Stimulated activated CD4-positive, alpha-beta T cell treated with anti-CD3 and anti-CD28 coated beads, Interleukin-2, amount 100 ng/mL, for 24 hours (primary cell): ENCODE data around the gene RAP2B.
"Not testable (repeated sequence)": the region's sequence is repeated elsewhere in the genome, so short reads cannot be mapped to it uniquely, and the experiment has no call there.

Experiments used
- DNase-seq, 2 donors: peaks; one replicate each; pipeline ENCODE4 v3.0.0-alpha.2; 2020

The RAP2B gene

DNA sequence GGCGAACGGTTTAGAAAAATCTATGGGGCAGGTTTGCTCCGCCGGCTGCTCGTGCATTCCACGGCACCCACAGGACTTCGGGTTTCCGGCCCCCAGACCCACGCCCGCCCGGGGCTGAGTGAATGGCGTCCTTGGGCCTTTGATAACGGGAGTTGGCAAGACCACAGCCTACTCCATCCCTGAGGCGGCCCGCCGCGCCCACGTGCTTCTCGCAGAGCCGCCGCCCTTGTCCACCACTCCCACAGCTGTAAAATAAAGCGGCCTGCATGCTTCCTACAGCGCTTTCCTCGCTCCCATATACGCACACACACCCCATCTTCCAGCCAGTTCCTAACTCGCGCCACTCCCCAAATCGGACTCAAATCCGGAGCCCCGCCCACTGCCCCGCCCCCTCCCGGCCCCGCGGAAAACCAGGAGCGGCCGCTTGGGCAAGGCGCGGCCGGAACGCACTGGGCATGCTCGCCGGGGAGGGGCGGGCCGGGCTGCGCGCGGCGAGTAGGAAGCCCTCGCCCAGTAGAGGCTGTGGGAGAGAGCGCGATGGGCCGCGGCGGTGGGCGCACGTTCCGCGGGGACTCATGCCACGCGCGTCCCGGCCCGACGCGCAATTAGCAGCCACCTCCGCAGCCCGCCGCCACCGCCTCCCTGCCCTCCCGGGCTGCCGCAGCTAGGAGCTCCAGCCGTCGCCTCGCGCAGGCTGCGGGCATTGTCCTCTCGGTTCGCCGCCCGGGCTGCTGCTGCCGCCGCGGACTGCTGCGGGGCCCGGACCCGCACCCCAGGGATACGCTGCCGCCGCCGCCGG is at the start of gene RAP2B:
Gene RAP2B (plus strand): TSS at position 513 of the 799 bp plus-strand sequence. CDS start 468 bp downstream, outside the sequence.
- DNase-seq, result peak; percentile 98

DNA sequence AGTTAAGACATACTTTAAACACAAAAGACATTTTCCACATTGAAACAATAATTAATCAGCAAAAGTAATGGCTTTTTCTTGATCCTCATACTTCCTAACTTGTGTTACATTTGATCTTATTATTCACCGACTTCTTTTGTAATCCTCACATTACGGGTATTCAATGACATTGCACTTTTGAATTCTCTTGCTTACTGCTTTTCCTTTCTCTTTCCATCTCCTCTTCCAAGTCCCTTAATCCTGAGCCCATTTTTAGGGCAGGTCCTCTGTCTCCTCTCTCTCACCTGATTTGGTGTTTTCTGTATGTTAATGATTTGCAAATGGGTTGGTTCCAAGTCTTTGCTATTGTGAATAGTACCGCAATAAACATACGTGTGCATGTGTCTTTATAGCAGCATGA is 48.5 kb upstream of the RAP2B start:
- no peak for DNase-seq

DNA sequence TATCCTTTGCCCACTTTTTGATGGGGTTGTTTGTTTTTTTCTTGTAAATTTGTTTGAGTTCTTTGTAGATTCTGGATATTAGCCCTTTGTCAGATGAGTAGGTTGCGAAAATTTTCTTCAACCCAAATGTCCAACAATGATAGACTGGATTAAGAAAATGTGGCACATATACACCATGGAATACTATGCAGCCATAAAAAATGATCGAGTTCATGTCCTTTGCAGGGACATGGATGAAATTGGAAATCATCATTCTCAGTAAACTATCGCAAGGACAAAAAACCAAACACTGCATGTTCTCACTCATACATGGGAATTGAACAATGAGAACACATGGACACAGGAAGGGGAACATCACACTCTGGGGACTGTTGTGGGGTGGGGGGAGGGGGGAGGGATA is 47.8 kb upstream of the RAP2B start:
- DNase-seq, result not testable (repeated sequence)

DNA sequence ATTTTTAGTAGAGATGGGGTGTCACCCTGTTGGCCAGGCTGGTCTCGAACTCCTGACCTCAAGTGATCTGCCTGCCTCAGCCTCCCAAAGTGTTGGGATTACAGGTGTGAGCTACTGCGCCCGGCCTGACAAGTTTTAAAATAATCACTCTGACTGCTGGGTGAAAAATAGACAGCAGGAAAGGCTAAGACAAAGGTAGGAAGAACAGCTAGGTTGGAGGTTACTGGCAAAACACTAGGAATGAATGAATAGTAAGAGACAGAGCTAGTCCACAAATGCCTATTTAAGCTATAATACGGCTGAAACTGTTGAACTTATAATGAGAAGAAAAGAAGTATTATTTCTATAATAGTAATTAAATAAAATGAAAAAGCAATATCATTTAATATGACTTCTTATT is 46.7 kb upstream of the RAP2B start:
- no peak for DNase-seq

DNA sequence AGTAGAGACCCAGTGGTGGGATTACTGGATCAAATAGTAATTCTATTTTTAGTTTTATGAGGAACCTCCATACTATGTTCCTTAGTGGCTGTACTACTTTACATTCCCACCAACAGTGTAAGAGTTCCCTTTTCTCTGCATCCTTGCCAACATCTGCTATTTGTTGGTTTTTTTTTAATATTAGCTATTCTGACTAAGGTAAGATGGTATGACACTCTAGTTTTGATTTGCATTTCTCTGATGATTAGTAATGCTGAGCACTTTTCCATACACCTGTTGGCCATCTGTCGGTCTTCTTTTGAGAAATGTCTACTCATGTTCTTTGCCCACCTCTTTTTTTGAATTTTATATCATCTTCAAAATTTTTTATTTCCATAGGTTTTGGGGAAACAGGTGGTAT is 34.2 kb upstream of the RAP2B start:
- DNase-seq, result no peak

DNA sequence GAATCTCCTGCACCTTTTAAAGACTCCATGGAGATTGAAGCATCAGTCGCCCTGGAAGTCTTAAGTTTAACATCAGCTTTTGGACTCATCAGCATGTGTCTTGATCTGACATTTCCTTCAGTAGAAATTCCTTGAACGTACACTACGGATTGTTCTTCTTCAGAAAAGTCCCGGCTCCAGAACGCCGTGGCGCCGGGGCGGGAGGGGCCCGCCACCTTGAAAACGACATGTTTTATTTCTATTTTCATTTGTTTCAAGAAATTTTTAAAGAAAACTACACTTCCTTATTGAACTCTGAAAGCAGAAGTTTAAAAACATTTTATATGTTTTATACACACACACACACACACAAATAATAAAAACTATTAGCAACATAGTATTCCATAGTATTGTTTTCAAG is 32.6 kb upstream of the RAP2B start:
- no peak for DNase-seq

DNA sequence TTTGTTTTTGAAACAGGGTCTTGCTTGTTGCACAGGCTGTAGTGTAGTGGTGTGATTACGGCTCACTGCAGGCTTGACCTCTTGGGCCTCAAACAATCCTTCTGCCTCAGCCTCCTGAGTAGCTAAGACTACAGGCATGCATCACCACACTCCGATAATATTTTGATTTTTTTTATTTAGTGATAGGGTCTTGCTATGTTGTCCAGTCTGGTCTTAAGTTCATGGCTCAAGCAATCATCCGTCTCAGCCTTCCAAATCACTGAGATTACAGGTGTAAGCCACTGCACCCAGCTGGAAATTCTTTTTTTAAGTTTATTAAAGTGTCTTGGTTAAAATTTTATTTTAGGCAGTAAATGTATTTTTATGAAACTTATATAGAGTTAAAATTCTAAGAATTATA is 32.2 kb upstream of the RAP2B start:
- DNase-seq, result no peak

DNA sequence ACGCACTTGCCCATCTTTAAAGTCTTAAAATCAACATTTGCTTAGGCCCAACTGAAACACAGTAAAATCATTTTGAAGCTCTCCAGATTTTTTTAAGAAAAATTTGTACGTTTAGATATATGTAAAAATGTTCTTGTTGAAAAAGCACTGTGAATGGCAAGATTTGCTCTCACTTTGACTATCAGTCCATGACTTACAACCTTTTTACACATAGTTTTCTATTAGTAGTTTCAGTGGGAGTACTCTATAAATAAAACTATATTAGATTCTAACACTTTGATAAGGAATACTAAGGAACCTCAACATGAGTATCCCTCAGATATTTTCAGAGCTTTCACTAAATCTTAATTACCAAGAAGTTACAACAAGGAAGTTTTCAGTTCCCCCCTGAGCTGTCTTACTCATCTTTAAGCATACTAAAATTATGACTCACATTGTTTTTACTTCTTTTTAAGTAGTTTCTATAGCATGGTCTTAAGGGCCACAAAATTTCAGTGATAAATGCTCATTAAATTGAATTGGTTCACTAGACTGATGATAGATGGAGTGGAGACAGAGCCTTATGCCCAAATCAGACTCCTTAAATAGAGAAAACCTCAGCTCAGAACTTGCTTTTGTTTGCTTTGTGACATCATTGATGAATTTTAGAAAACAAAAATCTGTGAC is 31.6 kb upstream of the RAP2B start:
- DNase-seq, result no peak

DNA sequence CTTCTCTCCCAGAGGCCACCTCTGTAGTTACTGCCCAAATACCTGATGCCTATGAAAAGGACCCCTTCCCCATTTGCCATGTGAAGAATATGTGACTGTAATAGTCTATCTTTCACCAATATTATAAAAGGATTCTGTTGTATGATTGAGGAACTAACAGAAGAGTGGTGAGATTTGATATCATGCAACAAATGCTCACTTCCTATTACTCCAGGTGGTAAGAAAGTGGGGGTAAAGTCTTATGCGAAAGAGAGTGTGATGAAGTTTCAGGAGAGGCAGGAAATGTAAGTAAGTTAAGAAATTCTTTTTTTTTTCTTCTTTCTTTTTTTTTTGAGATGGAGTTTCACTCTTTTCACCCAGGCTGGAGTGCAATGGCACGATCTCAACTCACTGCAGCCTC is 24.4 kb upstream of the RAP2B start:
- DNase-seq, result no peak

DNA sequence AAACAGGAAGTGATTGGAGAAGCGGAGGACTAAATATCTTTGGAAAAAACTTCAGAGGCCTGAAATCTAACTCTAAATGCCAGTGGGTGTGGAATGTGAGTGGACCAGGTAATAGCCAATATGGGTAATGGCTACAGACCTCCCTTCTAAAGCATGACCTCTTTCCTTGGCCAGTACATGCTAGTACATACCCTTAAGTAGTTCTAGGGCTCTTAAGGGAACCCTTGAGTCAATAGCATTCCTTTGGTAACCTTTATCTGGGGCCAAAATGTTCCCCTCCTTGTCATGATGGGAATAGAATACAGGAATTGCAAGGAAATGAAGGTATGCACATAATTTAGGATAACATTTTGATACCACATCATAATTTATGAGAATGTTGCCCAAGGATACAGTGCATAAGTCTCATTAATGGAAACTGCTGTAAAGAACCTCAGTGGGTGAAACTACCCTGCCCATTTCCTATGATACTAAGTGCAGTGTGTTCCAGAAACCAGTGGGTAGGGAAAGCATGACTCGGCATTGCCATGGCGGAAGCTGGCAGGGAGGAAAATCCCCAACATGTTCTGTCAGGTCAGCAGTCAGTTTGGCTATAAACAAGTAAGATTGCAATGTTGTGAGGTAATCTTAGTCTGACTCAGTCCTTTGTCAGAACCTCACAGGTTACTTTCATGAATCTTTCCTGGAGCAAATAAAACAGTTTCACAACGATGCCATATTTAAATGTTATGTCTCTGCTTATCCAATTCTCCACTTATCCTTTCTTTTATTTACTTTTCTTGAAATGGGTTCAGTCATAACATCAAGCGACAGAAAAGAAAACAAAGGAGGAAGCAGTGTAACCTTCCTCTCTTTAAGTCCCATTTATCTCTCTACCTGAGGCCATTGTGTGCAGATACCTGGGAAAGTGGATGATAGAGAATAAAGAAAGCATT is 23.5 kb upstream of the RAP2B start:
- peak; percentile 68 to 69 for DNase-seq

DNA sequence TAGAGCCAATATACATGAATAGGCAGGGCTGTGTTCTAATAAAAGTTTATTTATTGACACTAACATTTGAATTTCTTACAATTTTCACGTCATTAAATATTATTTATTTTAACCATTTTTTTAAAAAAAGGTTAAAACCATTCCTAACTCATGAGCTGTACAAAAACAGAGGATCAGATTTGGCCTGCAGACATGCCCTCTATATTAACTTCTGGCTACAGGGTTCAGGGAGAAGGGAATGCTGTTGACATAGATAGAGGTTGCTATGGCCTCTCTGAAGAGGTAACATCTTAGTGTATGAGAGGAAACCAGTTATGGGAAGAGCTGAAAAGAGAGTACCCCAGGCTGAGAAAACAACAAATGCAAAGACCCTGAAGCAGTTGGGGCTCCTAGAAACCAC is 19.1 kb upstream of the RAP2B start:
- DNase-seq, result no peak

DNA sequence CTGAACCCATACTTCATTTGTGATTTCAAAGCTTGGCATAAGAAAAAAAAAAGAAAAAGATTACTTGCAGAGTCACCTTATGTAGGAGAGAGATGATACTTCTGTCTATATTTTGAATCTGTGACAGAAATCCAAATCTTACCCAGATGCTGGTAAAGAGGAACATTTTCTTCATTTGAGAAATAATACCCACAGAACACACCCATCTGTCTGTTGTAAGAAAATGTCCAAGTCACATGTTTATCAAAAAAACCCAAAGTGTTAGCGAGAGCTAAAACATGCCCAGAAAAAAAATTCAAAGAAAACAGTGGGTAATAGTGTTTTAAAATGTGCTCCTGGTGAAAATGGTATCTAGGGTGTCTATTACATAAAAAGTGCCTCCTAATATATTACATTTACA is 18.0 kb upstream of the RAP2B start:
- no peak for DNase-seq

DNA sequence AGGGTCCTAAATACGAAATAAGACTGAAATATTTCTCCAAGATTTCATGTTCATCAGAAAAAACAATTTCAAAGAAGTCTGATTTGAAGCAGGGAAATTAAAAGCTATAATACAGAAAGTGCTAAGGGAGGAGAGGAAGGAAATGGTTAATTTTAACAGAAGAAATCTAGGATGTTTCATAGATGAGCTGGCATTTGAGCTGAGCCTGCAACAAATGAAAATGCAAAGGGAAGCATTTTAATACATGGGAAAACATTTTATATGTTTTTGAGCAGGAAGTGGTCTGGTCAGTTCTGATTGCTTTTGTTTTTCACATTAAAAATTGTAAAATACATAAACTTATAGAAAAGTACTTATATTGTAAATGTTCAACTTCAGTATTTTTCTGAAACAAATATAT is 17.2 kb upstream of the RAP2B start:
- DNase-seq, result no peak

DNA sequence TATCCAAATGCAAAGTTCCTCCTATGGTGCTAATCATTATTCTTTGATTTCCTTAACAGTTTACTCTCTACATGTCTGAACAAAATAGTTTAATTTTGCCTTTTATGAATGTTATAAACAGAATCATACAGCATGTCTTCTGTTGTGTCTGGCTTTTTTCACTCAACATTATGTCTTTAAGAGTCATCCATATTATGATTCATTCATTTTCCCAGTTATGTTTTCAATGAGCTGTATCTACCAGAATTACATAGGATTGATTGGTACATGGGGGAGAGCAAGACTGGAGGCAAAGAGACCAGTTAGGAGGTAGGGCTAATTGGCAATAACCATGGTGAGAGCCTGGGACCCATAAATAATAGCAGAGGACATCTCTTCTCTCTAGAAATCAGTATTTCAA is 16.6 kb upstream of the RAP2B start:
- no peak for DNase-seq

DNA sequence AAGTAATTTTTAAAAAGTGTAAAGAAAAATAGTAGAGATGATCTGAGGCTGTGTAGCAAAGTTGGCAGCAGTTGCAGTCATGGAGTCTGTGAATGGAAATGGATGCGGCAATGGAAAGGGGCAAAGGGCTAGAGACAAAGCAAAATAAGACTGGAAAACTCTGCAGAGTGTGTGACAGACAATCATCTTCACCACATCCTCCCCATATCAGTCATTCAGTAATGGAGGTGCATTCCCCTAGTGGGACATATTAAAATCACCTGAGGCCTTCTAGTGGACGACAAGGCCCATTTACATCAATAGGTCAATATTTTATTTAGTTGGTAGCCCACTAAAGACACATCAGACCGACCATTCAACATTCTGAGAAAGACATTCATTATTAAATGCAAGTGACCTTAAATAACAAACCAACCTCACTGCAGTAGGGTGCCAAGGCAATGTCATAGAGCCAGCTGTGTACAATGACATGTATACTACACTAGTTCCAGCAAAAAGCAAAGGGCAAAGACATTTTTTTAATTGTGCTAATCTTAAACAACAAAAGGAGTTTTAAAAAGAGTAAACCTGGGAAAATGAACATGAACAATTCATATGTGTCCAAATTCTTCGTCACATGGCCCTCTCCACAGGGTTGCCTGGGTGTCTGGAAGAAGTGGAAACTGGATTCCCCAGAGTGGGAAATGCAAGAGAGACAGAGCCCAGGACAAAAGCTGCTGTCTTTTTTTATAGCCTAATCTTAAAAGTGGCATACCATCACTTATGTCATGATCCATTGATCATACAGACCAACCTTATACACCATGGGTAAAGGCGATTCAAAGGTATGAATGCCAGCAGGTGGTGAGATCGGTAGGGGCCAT is 15.6 kb upstream of the RAP2B start:
- no peak for DNase-seq

DNA sequence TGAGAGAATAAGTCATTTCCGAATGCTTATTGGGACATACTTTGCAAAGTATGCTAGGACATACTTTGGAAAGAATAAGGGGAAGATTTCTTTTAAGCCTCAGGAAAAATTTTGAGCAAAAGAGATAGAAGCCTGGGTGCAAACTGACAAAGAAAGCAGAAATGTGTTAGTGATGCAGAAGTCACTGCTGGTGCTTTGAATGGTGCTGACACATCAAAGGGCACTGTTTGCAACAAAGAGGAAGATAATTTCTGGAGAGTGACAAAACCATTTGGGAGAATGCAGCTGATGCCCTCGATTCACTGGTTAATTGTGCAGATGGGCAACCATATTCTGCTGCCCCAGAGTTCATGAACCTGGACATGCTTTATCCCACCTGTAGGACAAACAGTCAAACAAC is 11.0 kb upstream of the RAP2B start:
- DNase-seq, result no peak

DNA sequence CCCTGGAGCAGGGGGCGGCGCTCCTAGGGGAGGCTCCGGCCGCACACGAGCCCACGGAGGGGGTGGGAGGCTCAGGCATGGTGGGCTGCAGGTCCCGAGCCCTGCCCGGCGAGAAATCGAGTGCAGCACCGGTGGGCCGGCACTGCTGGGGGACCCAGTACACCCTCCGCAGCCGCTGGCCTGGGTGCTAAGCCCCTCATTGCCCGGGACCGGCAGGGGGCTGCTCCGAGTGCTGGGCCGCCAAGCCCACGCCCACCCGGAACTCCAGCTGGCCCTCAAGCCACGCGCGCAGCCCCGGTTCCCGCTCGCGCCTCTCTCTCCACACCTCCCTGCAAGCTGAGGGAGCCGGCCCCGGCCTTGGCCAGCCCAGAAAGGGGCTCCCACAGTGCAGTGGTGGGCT is 6.2 kb upstream of the RAP2B start:
- DNase-seq, result not testable (repeated sequence)

DNA sequence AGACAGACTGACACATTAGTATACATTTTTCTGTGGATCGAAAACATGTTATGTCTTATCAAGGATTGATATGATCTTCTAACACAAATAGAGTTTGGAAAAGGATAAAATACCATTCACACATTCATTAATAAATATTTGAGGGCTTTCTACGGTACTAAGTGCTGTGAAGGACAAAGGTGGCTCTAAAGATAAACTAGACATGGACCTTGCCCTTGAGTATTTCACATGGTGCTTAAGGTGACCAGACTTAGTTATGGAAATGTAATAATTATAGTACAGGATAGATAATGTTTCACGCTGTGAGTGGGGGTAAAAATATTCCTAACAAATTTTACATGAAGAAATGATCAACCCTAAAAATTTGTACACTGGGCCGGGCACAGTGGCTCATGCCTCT is 3.8 kb upstream of the RAP2B start:
- no peak for DNase-seq

DNA sequence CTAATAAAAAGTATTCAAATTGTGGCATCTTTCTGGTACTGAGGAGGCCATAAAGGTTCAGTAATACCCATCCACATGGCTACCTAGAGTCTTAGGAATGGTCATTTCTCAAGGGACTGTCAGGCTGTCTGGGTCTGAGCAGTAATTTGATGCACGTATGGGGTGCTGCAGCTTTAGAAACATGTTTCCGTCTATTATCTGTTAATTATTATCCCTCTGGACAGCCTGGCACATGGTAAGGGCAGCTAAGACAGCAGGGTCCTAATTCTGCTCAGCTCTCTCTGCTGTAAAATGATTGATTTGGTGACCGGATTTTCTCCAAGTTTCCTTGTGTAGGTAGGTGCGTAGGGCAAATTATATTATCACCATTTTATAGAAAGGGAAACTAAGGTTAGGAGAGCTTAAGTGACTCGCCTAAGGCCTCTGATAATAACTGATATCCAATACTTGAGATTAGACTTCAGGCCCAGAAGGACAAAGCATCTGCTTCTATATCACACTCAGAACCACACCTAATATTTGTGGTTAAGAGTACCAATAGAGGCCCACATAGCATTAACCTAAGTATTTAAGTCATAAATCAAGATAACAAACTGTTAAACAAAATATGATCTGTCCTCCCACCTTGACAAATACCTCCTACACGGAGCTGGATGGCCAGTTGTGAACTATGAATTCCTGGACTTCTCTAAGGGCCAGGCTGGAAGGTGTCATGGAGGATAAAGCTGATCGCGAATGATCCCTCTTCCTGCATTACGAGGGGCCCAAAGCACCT is 2.9 kb upstream of the RAP2B start:
- DNase-seq, result no peak

DNA sequence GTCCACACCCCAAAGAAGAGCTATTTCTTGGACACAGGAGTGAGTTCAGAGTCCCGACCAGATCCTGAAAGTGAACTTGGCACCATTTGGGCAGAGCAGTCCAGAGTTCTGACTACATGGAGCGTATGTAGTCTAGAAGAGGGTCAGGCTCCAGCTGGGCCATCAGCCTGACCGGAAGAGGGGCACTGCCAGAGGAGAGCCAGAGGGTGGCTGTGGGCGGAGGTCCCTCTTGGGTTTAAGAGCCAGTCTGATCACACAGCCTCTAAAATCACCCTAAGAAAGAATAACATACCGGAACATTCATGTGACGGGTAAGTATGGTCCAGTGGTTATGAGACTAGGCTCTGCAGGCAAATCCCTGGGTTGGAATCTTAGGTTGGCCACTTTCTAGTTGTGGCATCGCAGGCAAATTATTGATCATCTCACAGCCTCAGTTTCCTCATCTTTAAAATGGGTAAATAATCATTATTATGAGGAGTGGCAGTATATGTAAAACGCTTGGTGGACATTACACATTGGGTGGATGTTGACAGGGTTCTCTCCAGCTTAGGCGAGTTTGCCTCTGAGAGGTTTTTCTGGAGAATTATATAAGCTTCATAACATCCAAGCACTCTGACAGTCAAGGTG is 2.1 kb upstream of the RAP2B start:
- no peak for DNase-seq

DNA sequence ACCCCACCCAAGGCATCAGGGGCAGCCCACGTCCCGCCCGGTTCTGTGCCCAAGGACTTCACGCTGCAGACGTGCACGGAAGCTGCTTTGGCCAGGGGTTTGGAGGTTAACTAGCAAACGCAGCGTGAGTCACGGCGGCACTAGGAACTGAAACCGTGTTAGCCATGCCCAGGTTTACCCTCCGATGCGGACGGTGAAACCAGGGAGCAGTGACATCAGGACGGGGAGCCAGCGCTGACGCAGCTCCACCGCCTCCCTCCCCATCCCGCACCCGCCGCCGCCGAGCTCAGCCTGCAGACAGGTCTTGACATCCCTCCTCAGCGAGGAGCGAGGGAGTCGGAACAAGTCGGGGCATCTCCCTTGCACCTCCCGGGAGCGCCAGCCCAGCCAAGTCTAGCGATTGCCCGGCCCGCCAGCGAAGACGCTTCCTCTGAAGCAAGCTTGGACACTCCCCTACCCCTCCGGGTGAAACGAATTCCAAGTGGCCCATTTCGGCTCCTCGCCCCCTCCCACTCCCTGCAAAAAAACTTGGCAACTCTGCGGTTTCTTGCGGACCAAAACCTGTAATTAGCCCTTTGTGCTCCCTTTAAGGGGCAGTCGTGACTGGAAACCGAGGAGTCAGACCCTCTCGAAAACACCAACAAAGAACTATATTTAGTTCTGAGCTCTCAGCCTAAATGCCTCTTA is 1.4 kb upstream of the RAP2B start:
- DNase-seq, result peak; percentile 77 to 80
